B cell (primary cell): ENCODE results near the gene HOXB9. TPM values are rescaled to one million over a fixed set of nuclear protein-coding genes. Genes with fewer than 3 reads are reported as not detected.
A peak's percentile ranks its signal among the peaks of the same experiment; 100 is the strongest.

ENCODE experiments used
- ATAC-seq: fragments of 200-7000 bp; cut with Tn5 transposase; one replicate; pipeline ENCODE4 v1.10.0; 2021; ENCODE audit warnings: low read depth, mild to moderate bottlenecking, moderate number of reproducible peaks, moderate library complexity
- CTCF ChIA-PET: fragments of 350-600 bp; sonication (Branson Sonifier 250); formaldehyde crosslinking; loops from one replicate; lab custom pipeline; 2021; ENCODE audit warnings: antibody characterized with exemption, inconsistent platforms; lab: Charles Lee
- POLR2A ChIA-PET: fragments of 350-600 bp; sonication (Branson Sonifier 250); formaldehyde crosslinking; loops from one replicate; lab custom pipeline; 2021; ENCODE audit warnings: antibody characterized with exemption; lab: Charles Lee
- DNase-seq: peaks from one replicate; pipeline ENCODE4 v3.0.0; 2013
- H2AFZ ChIP-seq: 2 replicates; pipeline ENCODE4 v1.6.1; 2012; ENCODE audit warnings: mild to moderate bottlenecking, low read depth, low read length; ENCODE audit not compliant: insufficient read depth, poor library complexity, severe bottlenecking
- H3K27ac ChIP-seq, 2 donors: 1 replicate in 1 of 2; 2 replicates in 1 of 2; pipeline ENCODE4 v1.5.1; 2012 to 2013; ENCODE audit warnings: low read length in 2 of 2, mild to moderate bottlenecking in 2 of 2, moderate library complexity in 1 of 2
- H3K27me3 ChIP-seq, 4 experiments: fragments of 200-600 bp in 1 of 4; sonication (generic) in 1 of 4; replicated peaks in 1 of 4; 1 replicate in 2 of 4; 2 replicates in 2 of 4; pipeline versions ENCODE4 v1.6.1 to v1.7.0; 2013 to 2016; ENCODE audit warnings: low read length in 3 of 4, mild to moderate bottlenecking in 2 of 4, mixed read lengths in 1 of 4, moderate library complexity in 1 of 4; ENCODE audit not compliant: insufficient read depth in 4 of 4, control insufficient read depth in 3 of 4; ENCODE audit errors: control extremely low read depth in 1 of 4
- H3K36me3 ChIP-seq, 2 experiments: replicated peaks in 1 of 2; 1 replicate in 1 of 2; 2 replicates in 1 of 2; pipeline versions ENCODE4 v1.6.1 to v1.7.1; 2013; ENCODE audit warnings: low read length in 1 of 2; ENCODE audit not compliant: insufficient read depth in 2 of 2, control insufficient read depth in 1 of 2; ENCODE audit errors: control extremely low read depth in 1 of 2, extremely low read depth in 1 of 2
- H3K4me1 ChIP-seq, 2 donors: fragments of 200-600 bp in 1 of 2; sonication (generic) in 1 of 2; 1 replicate in 1 of 2; 2 replicates in 1 of 2; pipeline versions ENCODE4 v1.5.1 to v1.6.1; 2013 to 2017; ENCODE audit warnings: low read length in 2 of 2; ENCODE audit not compliant: control insufficient read depth in 2 of 2, insufficient read depth in 2 of 2
- H3K4me2 ChIP-seq: replicated peaks from 2 replicates; pipeline ENCODE3; 2012; ENCODE audit warnings: mild to moderate bottlenecking, low read depth, low read length; ENCODE audit not compliant: poor library complexity, severe bottlenecking
- H3K4me3 ChIP-seq, 5 experiments: fragments of 200-600 bp in 1 of 5; sonication (generic) in 1 of 5; 1 replicate in 3 of 5; 2 replicates in 2 of 5; pipeline versions ENCODE4 v1.5.1 to v1.7.0; 2011 to 2016; ENCODE audit warnings: low read length in 4 of 5, mild to moderate bottlenecking in 4 of 5, low read depth in 2 of 5, control low read depth in 1 of 5, moderate library complexity in 1 of 5; ENCODE audit not compliant: insufficient read depth in 1 of 5; ENCODE audit errors: control extremely low read depth in 1 of 5, extremely low read depth in 1 of 5
- H3K79me2 ChIP-seq: fragments of 200-600 bp; sonication (generic); one replicate; pipeline ENCODE4 v1.6.0; 2016; ENCODE audit warnings: low read length; ENCODE audit not compliant: control insufficient read depth, insufficient read depth
- H3K9ac ChIP-seq: fragments of 200-600 bp; sonication (generic); 2 replicates; pipeline ENCODE4 v1.6.1; 2017; ENCODE audit warnings: mild to moderate bottlenecking, low read length, moderate library complexity
- H3K9me3 ChIP-seq, 3 donors: one replicate each; pipeline versions ENCODE4 v1.6.1 to v1.7.1; 2013; ENCODE audit warnings: low read length in 2 of 3; ENCODE audit not compliant: control insufficient read depth in 2 of 3, insufficient read depth in 1 of 3; ENCODE audit errors: control extremely low read depth in 1 of 3
- H4K20me1 ChIP-seq: 2 replicates; pipeline ENCODE4 v1.6.0; 2012; ENCODE audit warnings: mild to moderate bottlenecking, low read length; ENCODE audit not compliant: insufficient read depth, control insufficient read depth, poor library complexity, severe bottlenecking
- H3K27ac Mint-ChIP-seq: one replicate; pipeline ENCODE4 v1.8.0; 2021; ENCODE audit warnings: mixed read lengths
- H3K27me3 Mint-ChIP-seq: one replicate; pipeline ENCODE4 v1.8.0; 2021; ENCODE audit warnings: mixed read lengths
- H3K4me1 Mint-ChIP-seq: one replicate; pipeline ENCODE4 v1.8.0; 2021; ENCODE audit warnings: mixed read lengths
- H3K4me3 Mint-ChIP-seq: one replicate; pipeline ENCODE4 v1.8.0; 2021; ENCODE audit warnings: mixed read lengths
- H3K9me3 Mint-ChIP-seq: one replicate; pipeline ENCODE4 v1.8.0; 2022; ENCODE audit warnings: mixed read lengths; ENCODE audit not compliant: insufficient read depth
- CTCF ChIP-seq: fragments of 200-600 bp; IDR thresholded peaks from one replicate; pipeline ENCODE4 v1.8.0; 2022; ENCODE audit warnings: antibody characterized with exemption, mild to moderate bottlenecking
- EZH2 ChIP-seq: IDR thresholded peaks from 2 replicates; pipeline ENCODE4 v1.6.1; 2012; ENCODE audit warnings: borderline replicate concordance, low read depth, mild to moderate bottlenecking, moderate library complexity, low read length; ENCODE audit not compliant: insufficient read depth, poor library complexity, severe bottlenecking
- WGBS: methylation state at CpG from one replicate; pipeline ENCODE4 v1.1.5; 2013; ENCODE audit warnings: missing lambda C conversion rate; ENCODE audit not compliant: insufficient coverage; 5-methylcytosine and 5-hydroxymethylcytosine counted together
- intact Hi-C: fragments of 100-400 bp; cut with micrococcal nuclease; formaldehyde crosslinking; loops from one replicate; pipeline ENCODE4 v1.10.0; 2022
- polyA plus RNA-seq: library from polyadenylated mRNA; depleted of rRNA; stranded (reverse); fragments of >200 nt; gene quantifications from 2 replicates; pipeline ENCODE4 v1.2.3, GENCODE V29; 2012
- total RNA-seq, 2 donors: library from RNA; stranded (reverse); fragments of 120-200 nt in 1 of 2; gene quantifications; 1 replicate in 1 of 2; 2 replicates in 1 of 2; pipeline versions ENCODE4 v1.2.3 to v1.2.4, GENCODE V29; 2013 to 2022

HOXB9 gene
- total and polyA plus RNA-seq, 2 donors (not counting 1 experiment from before 2014, with no cell fraction given) = 0.07 TPM; not detected in 1

- Histone ChIP-seq H3K79me2 (no peaks in the 10 kb centered on the region), H3K27ac (no peak overlapping the region), H3K4me3 (peak overlapping the region in 1 of 5 experiments; percentile 77), H3K9me3 (peaks cover 0 to 30% (median 0%) of the 10 kb centered on the region in 3 donors), H3K9ac (peak overlapping the region; percentile 73), H3K27me3 (peaks cover 0 to 77% (median 60%) of the 10 kb centered on the region in 4 experiments), H2AFZ (no peak overlapping the region), H3K4me1 (peaks cover 50 to 59% of the 10 kb centered on the region in 2 donors), H3K4me2 (peak overlapping the region; percentile 96), H4K20me1 (no peaks in the 10 kb centered on the region), H3K36me3 (no peaks in the 10 kb centered on the region)
- H3K27ac Mint-ChIP-seq = peak overlapping the region; percentile 79
- intact Hi-C loops = loop anchor here (2.0 to 5.0 kb wide), 3 partner anchors 13 to 39 kb away; partner anchors contain the start of genes HOXB5 and HOXB7
- no peaks in the 10 kb centered on the region for H3K9me3 Mint-ChIP-seq
- DNase-seq = no peak
- peak overlapping the region; percentile 88 for H3K4me3 Mint-ChIP-seq
- H3K27me3 Mint-ChIP-seq = peaks cover 56% of the 10 kb centered on the region
- ChIA-PET CTCF (interaction anchor here (0.7 to 0.9 kb wide), 2 partner anchors 14 to 37 kb away, joined by 3 to 5 read pairs; partner anchors contain the start of gene HOXB5), POLR2A (no interaction called here)
- no CpG with 5 or more reads among the region's 7 CpGs for WGBS
- no peak for TF ChIP-seq CTCF
- peak; percentile 27 for TF ChIP-seq EZH2
- ATAC-seq = no peak
- peaks cover 51% of the 10 kb centered on the region for H3K4me1 Mint-ChIP-seq
Observed at GRCh38 chr17:48579471-48579759, 46.7 kb downstream of the HOXB9 start.

GRCh38 chr17:48578616-48579470 is 47.3 kb downstream of the HOXB9 start:
- peak overlapping the region; percentile 73 for H3K9ac ChIP-seq

More at GRCh38 chr17:48578616-48579470, 47.3 kb downstream of the HOXB9 start:
- no peaks in the 10 kb centered on the region for H4K20me1 ChIP-seq
- peak overlapping the region; percentile 96 for H3K4me2 ChIP-seq
- intact Hi-C loops = loop anchor here (2.0 to 5.0 kb wide), 3 partner anchors 14 to 38 kb away; partner anchors contain the start of genes HOXB5 and HOXB7
- peaks cover 0 to 30% (median 0%) of the 10 kb centered on the region in 3 donors for H3K9me3 ChIP-seq
- no peaks in the 10 kb centered on the region for H3K79me2 ChIP-seq
- peaks cover 50% of the 10 kb centered on the region for H3K27me3 Mint-ChIP-seq
- 6% methylated on average over 34 of the region's 43 CpGs for WGBS
- peak overlapping the region; percentile 48 to 77 (median 57) for H3K4me3 ChIP-seq
- H3K27me3 ChIP-seq = peaks cover 0 to 72% (median 54%) of the 10 kb centered on the region in 4 experiments
- no peaks in the 10 kb centered on the region for H3K36me3 ChIP-seq
- CTCF ChIA-PET = interaction anchor here (0.9 to 1.6 kb wide), 3 partner anchors 15 to 243 kb away, joined by 3 to 4 read pairs (median 3); partner anchors contain the start of gene HOXB5
- no peaks in the 10 kb centered on the region for H3K9me3 Mint-ChIP-seq
- peaks cover 50 to 59% of the 10 kb centered on the region in 2 donors for H3K4me1 ChIP-seq
- H2AFZ ChIP-seq = peak overlapping the region; percentile 92
- peak overlapping the region; percentile 88 for H3K4me3 Mint-ChIP-seq
- peak overlapping the region; percentile 79 for H3K27ac Mint-ChIP-seq
- peak; percentile 23 for ATAC-seq
- H3K27ac ChIP-seq = no peak overlapping the region
- TF ChIP-seq EZH2 (no peak), CTCF (no peak)
- POLR2A ChIA-PET = no interaction called here
- peaks cover 51% of the 10 kb centered on the region for H3K4me1 Mint-ChIP-seq
- DNase-seq = peak; percentile 63
